ENCODE measurements around the gene WSB1.

DNA sequence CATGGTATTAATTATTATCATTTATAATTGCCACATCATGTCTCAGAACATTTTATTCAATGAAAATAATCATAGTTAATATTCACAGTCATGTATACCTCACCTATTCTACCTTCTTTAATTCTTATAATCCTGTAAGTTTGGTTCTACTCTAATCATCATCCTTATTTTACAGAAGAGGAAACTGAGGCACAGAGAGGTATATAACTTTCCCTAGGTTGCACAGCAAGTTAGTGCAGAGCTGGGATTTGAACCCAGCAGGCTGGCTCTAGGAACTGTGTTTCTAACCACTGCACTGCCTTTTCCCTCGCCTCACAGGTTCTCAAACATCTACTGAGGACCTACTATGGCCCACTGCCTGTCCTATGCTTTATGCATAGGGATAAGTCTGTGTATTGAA is 32.7 kb downstream of the WSB1 start:
- TF ChIP-seq, protein P1, sequence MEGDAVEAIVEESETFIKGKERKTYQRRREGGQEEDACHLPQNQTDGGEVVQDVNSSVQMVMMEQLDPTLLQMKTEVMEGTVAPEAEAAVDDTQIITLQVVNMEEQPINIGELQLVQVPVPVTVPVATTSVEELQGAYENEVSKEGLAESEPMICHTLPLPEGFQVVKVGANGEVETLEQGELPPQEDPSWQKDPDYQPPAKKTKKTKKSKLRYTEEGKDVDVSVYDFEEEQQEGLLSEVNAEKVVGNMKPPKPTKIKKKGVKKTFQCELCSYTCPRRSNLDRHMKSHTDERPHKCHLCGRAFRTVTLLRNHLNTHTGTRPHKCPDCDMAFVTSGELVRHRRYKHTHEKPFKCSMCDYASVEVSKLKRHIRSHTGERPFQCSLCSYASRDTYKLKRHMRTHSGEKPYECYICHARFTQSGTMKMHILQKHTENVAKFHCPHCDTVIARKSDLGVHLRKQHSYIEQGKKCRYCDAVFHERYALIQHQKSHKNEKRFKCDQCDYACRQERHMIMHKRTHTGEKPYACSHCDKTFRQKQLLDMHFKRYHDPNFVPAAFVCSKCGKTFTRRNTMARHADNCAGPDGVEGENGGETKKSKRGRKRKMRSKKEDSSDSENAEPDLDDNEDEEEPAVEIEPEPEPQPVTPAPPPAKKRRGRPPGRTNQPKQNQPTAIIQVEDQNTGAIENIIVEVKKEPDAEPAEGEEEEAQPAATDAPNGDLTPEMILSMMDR (IDR thresholded peaks at IDR 0.05; ENCODE audit: low read depth, low read length, poor library complexity, severe bottlenecking), result no peak
- no peak for TF ChIP-seq EZH2phosphoT487 (IDR thresholded peaks at IDR 0.05; ENCODE audit: borderline replicate concordance, low read length)

All from DOHH2 (cell line).